GM06990 (cell line): Measurements from ENCODE around the gene DNAH8.

Experiments
- DNase-seq: peaks from one replicate; pipeline ENCODE4 v3.0.0-alpha.2; 2011; ENCODE audit not compliant: insufficient read length; ENCODE audit errors: extremely low read depth
- H3K27me3 ChIP-seq: replicated peaks from 2 replicates; pipeline ENCODE4 v1.6.0; 2011; ENCODE audit warnings: low read length; ENCODE audit not compliant: control insufficient read depth, insufficient read depth
- H3K36me3 ChIP-seq: 2 replicates; pipeline ENCODE4 v1.5.1; 2011; ENCODE audit warnings: low read length; ENCODE audit not compliant: control insufficient read depth, insufficient read depth
- H3K4me3 ChIP-seq: replicated peaks from 2 replicates; pipeline ENCODE4 v1.5.1; 2011; ENCODE audit warnings: low read depth, mild to moderate bottlenecking, control low read depth, low read length
- TF ChIP-seq, protein P1 (sequence below): IDR thresholded peaks from 2 replicates; pipeline ENCODE4 v1.5.1; 2011; ENCODE audit warnings: low read length, control low read depth, mild to moderate bottlenecking, inconsistent platforms; ENCODE audit not compliant: insufficient read depth, poor library complexity, severe bottlenecking

Gene DNAH8

DNA sequence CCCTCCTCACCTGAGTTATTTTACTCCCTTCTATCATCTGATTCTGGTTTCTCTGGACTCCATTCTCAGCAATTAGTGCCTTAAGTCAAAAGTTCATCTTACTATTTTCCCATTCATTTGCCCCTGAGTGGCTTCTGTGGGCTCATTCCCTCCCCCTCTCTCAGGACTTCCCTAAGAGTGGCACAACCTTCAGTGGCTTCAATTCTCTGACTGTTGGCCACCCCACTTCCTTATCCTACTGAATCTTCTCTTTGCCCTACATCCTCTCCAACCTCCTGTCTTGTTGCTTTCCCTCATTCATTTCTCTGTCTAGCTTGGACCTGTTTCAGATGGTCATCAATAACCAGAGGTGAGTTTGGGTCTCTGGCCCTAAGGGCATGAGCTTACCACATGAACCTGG, 272.4 kb downstream of the DNAH8 start:
- H3K27me3 ChIP-seq: peaks cover 2% of the 10 kb centered on the region
- H3K36me3 ChIP-seq: no peaks in the 10 kb centered on the region
- H3K4me3 ChIP-seq: no peak overlapping the region
- DNase-seq: no peak
- TF ChIP-seq, protein P1, sequence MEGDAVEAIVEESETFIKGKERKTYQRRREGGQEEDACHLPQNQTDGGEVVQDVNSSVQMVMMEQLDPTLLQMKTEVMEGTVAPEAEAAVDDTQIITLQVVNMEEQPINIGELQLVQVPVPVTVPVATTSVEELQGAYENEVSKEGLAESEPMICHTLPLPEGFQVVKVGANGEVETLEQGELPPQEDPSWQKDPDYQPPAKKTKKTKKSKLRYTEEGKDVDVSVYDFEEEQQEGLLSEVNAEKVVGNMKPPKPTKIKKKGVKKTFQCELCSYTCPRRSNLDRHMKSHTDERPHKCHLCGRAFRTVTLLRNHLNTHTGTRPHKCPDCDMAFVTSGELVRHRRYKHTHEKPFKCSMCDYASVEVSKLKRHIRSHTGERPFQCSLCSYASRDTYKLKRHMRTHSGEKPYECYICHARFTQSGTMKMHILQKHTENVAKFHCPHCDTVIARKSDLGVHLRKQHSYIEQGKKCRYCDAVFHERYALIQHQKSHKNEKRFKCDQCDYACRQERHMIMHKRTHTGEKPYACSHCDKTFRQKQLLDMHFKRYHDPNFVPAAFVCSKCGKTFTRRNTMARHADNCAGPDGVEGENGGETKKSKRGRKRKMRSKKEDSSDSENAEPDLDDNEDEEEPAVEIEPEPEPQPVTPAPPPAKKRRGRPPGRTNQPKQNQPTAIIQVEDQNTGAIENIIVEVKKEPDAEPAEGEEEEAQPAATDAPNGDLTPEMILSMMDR: no peak

DNA sequence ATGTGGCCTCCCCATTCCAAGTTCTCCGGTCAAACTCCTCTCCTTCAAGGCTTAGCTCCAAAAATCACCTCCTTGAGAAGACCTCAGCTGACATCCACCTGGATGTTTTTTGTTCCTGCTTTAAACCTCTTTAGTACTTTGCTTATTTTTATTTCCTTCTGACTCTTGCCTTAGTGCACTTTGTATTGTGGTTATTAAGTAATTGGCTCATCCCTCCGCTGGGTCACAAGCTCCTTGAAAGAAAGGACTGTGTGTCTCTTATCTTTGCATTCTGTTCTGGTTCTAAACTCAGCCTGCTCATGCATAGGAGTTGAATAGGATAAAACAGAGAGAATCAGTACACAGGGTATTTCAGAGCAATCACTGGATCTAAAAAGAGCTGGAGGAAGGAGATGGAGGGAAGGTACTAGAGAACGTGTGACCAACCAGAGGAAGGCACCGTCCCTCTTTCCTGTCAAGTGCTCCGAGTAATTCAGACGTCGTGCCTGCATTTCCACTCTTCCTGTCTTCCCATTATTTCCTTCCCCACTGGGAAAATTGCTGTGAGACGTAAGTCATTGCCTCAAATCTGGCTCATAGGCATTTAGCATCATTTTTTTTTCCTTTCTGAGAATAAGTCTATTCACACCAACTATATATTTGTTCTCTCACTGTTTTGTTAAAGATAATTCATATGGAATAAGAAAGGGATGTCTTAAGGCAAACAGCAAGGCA, 273.8 kb downstream of the DNAH8 start:
- no peak for DNase-seq
- peaks cover 2% of the 10 kb centered on the region for H3K27me3 ChIP-seq
- H3K36me3 ChIP-seq: no peaks in the 10 kb centered on the region
- TF ChIP-seq, protein P1: no peak
- H3K4me3 ChIP-seq: no peak overlapping the region

DNA sequence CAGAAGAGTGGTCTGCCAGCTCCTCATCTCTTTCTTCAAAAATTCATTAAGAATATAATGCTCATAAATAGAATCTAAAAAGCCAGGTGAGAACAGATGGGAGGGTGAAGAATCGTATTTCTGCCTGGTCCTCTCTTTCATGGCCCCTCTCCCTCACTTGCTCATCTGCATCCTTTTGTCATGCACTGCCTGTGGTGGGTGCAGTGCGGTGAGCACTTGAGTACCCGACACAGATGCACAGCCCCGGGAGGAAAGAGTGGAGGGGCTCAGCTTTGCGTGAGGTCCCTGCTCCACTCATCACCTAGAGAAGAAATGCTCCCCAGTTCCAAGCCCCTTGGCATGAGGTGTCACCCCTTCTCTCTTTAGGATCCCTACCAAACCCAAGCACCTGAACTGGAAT, 275.4 kb downstream of the DNAH8 start:
- TF ChIP-seq, protein P1: no peak
- Histone ChIP-seq H3K36me3 (no peaks in the 10 kb centered on the region), H3K27me3 (peaks cover 2% of the 10 kb centered on the region), H3K4me3 (no peak overlapping the region)
- DNase-seq: no peak

DNA sequence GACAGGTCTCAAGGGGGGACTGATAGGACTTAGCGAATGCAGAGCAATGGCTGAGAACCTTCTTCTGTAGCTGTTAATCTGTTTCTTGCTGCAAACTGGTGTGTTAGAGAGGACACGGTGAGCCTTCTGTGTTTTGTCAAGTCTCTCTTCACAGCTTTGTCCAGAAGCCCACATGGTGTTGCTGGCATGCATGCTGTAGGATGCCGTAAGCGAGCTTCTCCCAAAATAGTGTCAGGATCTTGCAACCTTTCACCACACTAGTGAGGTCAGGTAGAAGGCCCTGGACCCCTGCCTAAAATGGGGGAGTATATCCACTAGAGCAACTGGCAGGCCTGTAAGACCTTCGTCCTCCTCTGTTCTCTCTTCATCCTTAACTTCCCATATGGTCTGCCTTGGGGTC, 281.6 kb downstream of the DNAH8 start:
- H3K4me3 ChIP-seq: no peak overlapping the region
- no peaks in the 10 kb centered on the region for H3K36me3 ChIP-seq
- no peaks in the 10 kb centered on the region; the same call in 1 of the 2 replicates for H3K27me3 ChIP-seq
- TF ChIP-seq, protein P1: no peak
- no peak for DNase-seq

DNA sequence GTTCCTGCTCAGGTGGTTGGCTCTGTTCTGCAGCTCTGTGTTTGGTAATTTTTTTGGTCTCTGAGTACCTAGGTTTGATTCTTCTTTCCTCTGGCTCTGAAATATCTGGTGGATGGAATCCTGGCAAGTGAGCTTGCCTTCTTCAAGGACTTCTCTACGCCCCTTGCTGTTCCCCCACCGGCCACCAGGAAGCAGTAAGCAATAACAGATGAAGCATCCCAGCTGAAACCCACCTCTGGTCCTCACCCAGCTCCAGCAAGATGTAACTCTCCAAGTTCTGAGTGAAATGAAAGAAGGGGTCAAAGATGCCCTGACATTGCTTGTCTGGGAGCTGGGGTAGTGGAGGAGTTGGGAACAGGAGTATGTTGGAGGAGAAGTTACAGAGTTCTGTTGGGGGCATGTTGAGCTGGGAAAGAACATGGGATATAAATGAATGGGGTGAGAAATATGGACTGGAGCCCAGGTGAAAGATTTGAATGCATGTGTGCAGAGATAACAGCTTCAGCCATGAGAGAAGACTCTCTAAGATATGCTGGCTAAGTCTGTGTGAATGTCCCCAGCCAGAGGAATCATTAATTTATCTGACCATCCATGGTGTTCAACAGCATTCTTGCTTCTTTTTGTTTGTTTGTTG, 282.1 kb downstream of the DNAH8 start:
- TF ChIP-seq, protein P1: peak; percentile 82
- Histone ChIP-seq H3K36me3 (no peaks in the 10 kb centered on the region), H3K27me3 (no peaks in the 10 kb centered on the region; the same call in 1 of the 2 replicates), H3K4me3 (no peak overlapping the region)
- no peak for DNase-seq
